A673 (cell line): ENCODE results near the gene PTCHD4. TPM values are rescaled to one million over a fixed set of nuclear protein-coding genes. Genes with fewer than 3 reads are reported as not detected.

Experiments
- BruUV-seq: library from RNA; stranded (reverse); fragments of 400-500 nt; replicated peaks from 2 replicates; lab custom pipeline; 2021; lab: Mats Ljungman, UMichigan
- CTCF ChIA-PET: fragments of 300-600 bp; sonication (Branson Sonifier 250); formaldehyde crosslinking; loops from one replicate; lab custom pipeline; 2022; ENCODE audit warnings: antibody characterized with exemption; lab: Charles Lee
- POLR2A ChIA-PET: fragments of 300-600 bp; sonication (Branson Sonifier 250); formaldehyde crosslinking; loops from one replicate; lab custom pipeline; 2022; ENCODE audit warnings: antibody characterized with exemption; ENCODE audit not compliant: low non-redundant PET; lab: Charles Lee
- DNase-seq: peaks from one replicate; pipeline ENCODE4 v3.0.0-alpha.2; 2015; ENCODE audit warnings: low spot score
- H3K27ac ChIP-seq: fragments of 200-600 bp; sonication (generic); 2 replicates; pipeline ENCODE4 v1.5.1; 2016; ENCODE audit warnings: mixed run types, low read depth, mild to moderate bottlenecking, mixed read lengths, antibody characterized with exemption, low read length; ENCODE audit not compliant: poor library complexity, severe bottlenecking
- H3K27me3 ChIP-seq: fragments of 200-600 bp; sonication (generic); replicated peaks from 2 replicates; pipeline ENCODE4 v1.6.1; 2017; ENCODE audit warnings: mixed run types, low read depth, mild to moderate bottlenecking, mixed read lengths, antibody characterized with exemption, low read length; ENCODE audit not compliant: insufficient read depth, poor library complexity
- H3K36me3 ChIP-seq: fragments of 200-600 bp; sonication (generic); 2 replicates; pipeline ENCODE4 v1.6.1; 2016; ENCODE audit warnings: mixed run types, mild to moderate bottlenecking, mixed read lengths, antibody characterized with exemption, low read length; ENCODE audit not compliant: insufficient read depth, poor library complexity, severe bottlenecking
- H3K4me1 ChIP-seq: fragments of 200-600 bp; sonication (generic); 2 replicates; pipeline ENCODE4 v1.6.1; 2017; ENCODE audit warnings: mixed run types, mild to moderate bottlenecking, mixed read lengths, antibody characterized with exemption, low read length; ENCODE audit not compliant: insufficient read depth, poor library complexity, severe bottlenecking
- H3K4me3 ChIP-seq: fragments of 200-600 bp; sonication (generic); 2 replicates; pipeline ENCODE4 v1.5.1; 2016; ENCODE audit warnings: low read depth, mixed run types, mild to moderate bottlenecking, mixed read lengths, low read length; ENCODE audit not compliant: poor library complexity, severe bottlenecking
- H3K9me3 ChIP-seq: fragments of 200-600 bp; sonication (generic); 2 replicates; pipeline ENCODE4 v1.6.1; 2016; ENCODE audit warnings: mixed run types, low read depth, mild to moderate bottlenecking, mixed read lengths, antibody characterized with exemption, low read length; ENCODE audit not compliant: poor library complexity, severe bottlenecking
- EZH2 ChIP-seq: fragments of 200-600 bp; sonication (generic); IDR thresholded peaks from 2 replicates; pipeline ENCODE4 v1.6.1; 2017; ENCODE audit warnings: borderline replicate concordance, low read depth, mild to moderate bottlenecking, mixed read lengths, antibody characterized with exemption, low read length; ENCODE audit not compliant: poor library complexity, severe bottlenecking
- intact Hi-C: fragments of 100-400 bp; cut with micrococcal nuclease; formaldehyde crosslinking; loops from one replicate; pipeline ENCODE4 v1.10.0; 2022; ENCODE audit not compliant: unreplicated experiment
- total RNA-seq: library from RNA; stranded (reverse); gene quantifications from 2 replicates; pipeline ENCODE4 v1.2.3, GENCODE V29; 2021
- TF ChIP-seq, protein P1 (sequence below): fragments of 300-800, 200-600 bp; sonication (generic); conservative IDR thresholded peaks from 2 replicates; pipeline ENCODE4 v1.5.1; 2017; ENCODE audit warnings: low read depth, mild to moderate bottlenecking, antibody characterized with exemption, low read length, moderate library complexity, mixed read lengths

Gene PTCHD4
- total RNA-seq, 1 experiment from 2014 or later = 0.17 TPM

DNA sequence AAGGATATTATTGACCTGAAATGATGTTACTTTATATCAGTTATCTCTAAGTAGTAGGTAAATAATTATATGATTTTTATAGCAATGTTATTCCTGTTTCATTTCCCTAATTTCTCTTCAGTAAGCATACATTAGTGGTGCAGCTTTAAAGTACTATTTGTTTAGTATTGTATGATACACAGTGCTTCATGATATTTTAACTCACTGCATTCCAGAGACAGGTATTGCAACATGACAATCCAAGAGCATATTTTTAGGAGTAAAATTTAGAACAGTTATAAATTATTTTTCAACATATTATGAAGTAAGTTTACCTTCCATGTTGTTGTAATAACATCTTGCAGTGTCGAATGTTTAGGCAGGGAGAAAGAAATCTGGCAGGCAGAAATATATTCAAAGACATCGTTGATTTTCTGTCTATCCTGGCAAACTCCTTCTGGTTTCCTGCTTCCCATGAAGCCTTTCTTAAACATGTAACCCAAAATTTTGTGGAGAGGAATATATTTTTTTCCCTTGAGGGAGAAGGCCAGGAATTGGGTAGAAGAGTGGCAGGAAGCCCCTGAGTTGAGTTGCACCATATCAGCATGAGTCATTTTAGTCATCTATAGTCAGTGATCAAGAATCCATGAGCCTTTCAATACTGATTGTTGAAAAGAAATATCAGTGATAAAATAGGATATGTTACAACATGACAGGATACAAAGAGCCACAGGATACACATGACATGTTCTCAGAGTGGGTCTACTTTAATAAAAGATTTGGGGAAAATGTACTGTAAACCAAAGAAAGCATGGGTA, 29.0 kb upstream of the PTCHD4 start:
- TF ChIP-seq, protein P1, sequence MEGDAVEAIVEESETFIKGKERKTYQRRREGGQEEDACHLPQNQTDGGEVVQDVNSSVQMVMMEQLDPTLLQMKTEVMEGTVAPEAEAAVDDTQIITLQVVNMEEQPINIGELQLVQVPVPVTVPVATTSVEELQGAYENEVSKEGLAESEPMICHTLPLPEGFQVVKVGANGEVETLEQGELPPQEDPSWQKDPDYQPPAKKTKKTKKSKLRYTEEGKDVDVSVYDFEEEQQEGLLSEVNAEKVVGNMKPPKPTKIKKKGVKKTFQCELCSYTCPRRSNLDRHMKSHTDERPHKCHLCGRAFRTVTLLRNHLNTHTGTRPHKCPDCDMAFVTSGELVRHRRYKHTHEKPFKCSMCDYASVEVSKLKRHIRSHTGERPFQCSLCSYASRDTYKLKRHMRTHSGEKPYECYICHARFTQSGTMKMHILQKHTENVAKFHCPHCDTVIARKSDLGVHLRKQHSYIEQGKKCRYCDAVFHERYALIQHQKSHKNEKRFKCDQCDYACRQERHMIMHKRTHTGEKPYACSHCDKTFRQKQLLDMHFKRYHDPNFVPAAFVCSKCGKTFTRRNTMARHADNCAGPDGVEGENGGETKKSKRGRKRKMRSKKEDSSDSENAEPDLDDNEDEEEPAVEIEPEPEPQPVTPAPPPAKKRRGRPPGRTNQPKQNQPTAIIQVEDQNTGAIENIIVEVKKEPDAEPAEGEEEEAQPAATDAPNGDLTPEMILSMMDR = no peak
- no peak for TF ChIP-seq EZH2
- intact Hi-C loops = no loop called here

DNA sequence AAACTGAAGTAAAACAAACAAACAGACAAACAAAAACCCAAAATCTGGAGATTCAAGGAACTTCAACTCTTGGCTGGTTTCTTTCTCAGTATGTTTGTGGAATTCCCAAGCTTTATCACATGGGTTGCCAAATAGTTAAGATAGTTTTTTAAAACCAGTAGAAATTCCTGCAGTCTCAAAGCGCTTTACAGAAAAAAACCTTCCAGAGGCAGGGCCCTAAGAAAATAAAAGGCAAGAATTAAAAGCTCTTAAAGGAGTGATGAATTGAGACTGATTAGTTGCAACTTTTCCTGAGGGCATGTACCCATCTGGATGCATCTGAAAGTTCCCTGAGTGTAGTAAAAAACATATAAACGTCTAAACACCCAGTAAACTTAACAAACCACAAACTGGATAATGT, 25.9 kb upstream of the PTCHD4 start:
- Histone ChIP-seq H3K4me1 (no peaks in the 10 kb centered on the region), H3K4me3 (no peak overlapping the region), H3K27me3 (no peaks in the 10 kb centered on the region), H3K27ac (no peak overlapping the region), H3K9me3 (no peaks in the 10 kb centered on the region), H3K36me3 (no peaks in the 10 kb centered on the region)
- no TSS peak for BruUV-seq
- no peak for DNase-seq
- ChIA-PET CTCF (no interaction called here), POLR2A (no interaction called here)
- no peak for TF ChIP-seq EZH2
- TF ChIP-seq, protein P1 = no peak
- intact Hi-C loops = no loop called here

More for the DNA sequence above, 29.0 kb upstream of the PTCHD4 start:
- ChIA-PET POLR2A (no interaction called here), CTCF (no interaction called here)
- H3K9me3 ChIP-seq = no peaks in the 10 kb centered on the region
- H3K4me3 ChIP-seq = no peak overlapping the region
- no TSS peak for BruUV-seq
- no peaks in the 10 kb centered on the region for H3K4me1 ChIP-seq
- H3K27me3 ChIP-seq = no peaks in the 10 kb centered on the region
- H3K27ac ChIP-seq = no peak overlapping the region
- H3K36me3 ChIP-seq = no peaks in the 10 kb centered on the region
- DNase-seq = no peak

DNA sequence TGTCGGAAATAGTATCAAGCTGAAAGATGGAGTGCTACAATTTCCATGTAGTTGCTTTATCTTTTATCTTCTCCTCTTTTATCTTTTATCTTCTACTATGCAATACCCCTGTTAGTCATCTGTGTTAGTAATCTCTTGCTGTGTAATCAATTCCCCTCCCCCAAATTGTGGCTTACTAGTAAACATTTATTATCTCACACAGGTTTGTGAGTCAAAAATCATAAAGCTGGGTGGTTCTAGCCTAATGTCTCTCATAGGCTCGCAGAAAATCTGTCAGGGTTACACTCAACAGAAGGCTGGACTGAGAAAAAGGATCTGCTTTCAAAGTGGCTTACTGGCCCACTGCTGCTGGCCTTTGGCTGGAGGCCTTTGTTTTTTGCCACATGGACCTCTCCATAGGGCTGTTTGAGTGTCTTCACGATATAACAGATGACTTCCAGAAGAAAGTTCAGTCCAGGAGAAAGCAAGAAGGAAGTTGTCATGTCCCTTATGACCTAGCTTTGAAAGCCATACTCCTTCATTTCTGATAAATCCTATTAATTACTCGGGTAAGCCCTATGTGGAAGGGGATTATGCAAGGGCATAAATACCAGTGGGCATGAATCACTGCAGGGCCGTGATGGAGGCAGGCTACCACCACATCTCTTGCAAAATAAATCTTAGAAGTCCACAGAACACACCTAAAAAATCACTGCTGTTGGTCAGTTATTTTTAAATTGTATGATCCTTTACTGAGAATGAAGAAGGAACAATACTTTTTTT, 24.5 kb upstream of the PTCHD4 start:
- H3K9me3 ChIP-seq = no peaks in the 10 kb centered on the region
- peak; percentile 9 for DNase-seq
- no peak for TF ChIP-seq EZH2
- TF ChIP-seq, protein P1 = no peak
- no peak overlapping the region for H3K27ac ChIP-seq
- no peak overlapping the region for H3K4me3 ChIP-seq
- ChIA-PET CTCF (no interaction called here), POLR2A (no interaction called here)
- intact Hi-C loops = no loop called here
- H3K27me3 ChIP-seq = no peaks in the 10 kb centered on the region
- no peaks in the 10 kb centered on the region for H3K36me3 ChIP-seq
- BruUV-seq = no TSS peak
- no peaks in the 10 kb centered on the region for H3K4me1 ChIP-seq
